IMR-90 (cell line): ENCODE results near the gene CFAP92. TPM values are rescaled to one million over a fixed set of nuclear protein-coding genes. Genes with fewer than 3 reads are reported as not detected.

Experiments
- ATAC-seq: fragments of 200-7000 bp; cut with Tn5 transposase; 2 replicates; pipeline ENCODE4 v1.9.1; 2020; ENCODE audit warnings: low read depth, mild to moderate bottlenecking, moderate library complexity
- BruUV-seq: library from RNA; stranded (reverse); fragments of 400-500 nt; replicated peaks from 2 replicates; lab custom pipeline; 2021; lab: Mats Ljungman, UMichigan
- CTCF ChIA-PET: fragments of 300-600 bp; formaldehyde crosslinking; extraction: SDS; loops from one replicate; lab custom pipeline; 2021; ENCODE audit warnings: antibody characterized with exemption; lab: Yijun Ruan, JAX
- POLR2A ChIA-PET: fragments of 300-600 bp; sonication (Branson Sonifier 250); formaldehyde crosslinking; loops from one replicate; lab custom pipeline; 2022; ENCODE audit warnings: antibody characterized with exemption; ENCODE audit not compliant: unreplicated experiment; lab: Charles Lee
- DNase-seq: peaks from one replicate; pipeline ENCODE4 v3.0.0; 2013
- H2AFZ ChIP-seq: replicated peaks from 2 replicates; pipeline ENCODE3; 2013; ENCODE audit warnings: low read length, mild to moderate bottlenecking; ENCODE audit not compliant: poor library complexity
- H2AK5ac ChIP-seq: 2 replicates; pipeline ENCODE4 v1.6.1; 2013; ENCODE audit warnings: low read depth, low read length, inconsistent platforms
- H2AK9ac ChIP-seq: replicated peaks from 2 replicates; pipeline ENCODE3; 2013; ENCODE audit warnings: mild to moderate bottlenecking, low read depth, low read length, moderate library complexity; ENCODE audit not compliant: poor library complexity
- H2BK120ac ChIP-seq: 2 replicates; pipeline ENCODE4 v1.6.1; 2013; ENCODE audit warnings: low read depth, low read length, inconsistent platforms
- H2BK15ac ChIP-seq: 3 replicates; pipeline ENCODE4 v1.6.1; 2013; ENCODE audit warnings: low read depth, low read length, inconsistent platforms
- H2BK20ac ChIP-seq: 2 replicates; pipeline ENCODE4 v1.6.1; 2013; ENCODE audit warnings: low read depth, mild to moderate bottlenecking, inconsistent platforms, low read length, moderate library complexity
- H2BK5ac ChIP-seq: 2 replicates; pipeline ENCODE4 v1.6.1; 2013; ENCODE audit warnings: mild to moderate bottlenecking, low read depth, low read length, inconsistent platforms; ENCODE audit not compliant: poor library complexity, severe bottlenecking
- H3K14ac ChIP-seq: replicated peaks from 2 replicates; pipeline ENCODE4 v1.6.1; 2013; ENCODE audit warnings: low read depth, low read length, inconsistent platforms
- H3K18ac ChIP-seq: 2 replicates; pipeline ENCODE4 v1.6.1; 2013; ENCODE audit warnings: low read depth, low read length, control low read depth
- H3K23ac ChIP-seq: 2 replicates; pipeline ENCODE4 v1.6.1; 2013; ENCODE audit warnings: low read depth, low read length, inconsistent platforms
- H3K27ac ChIP-seq: 2 replicates; pipeline ENCODE4 v1.5.1; 2013; ENCODE audit warnings: mild to moderate bottlenecking, control low read depth, low read length; ENCODE audit not compliant: insufficient read depth
- H3K27me3 ChIP-seq: 2 replicates; pipeline ENCODE4 v1.6.1; 2013; ENCODE audit warnings: low read length; ENCODE audit not compliant: control insufficient read depth, insufficient read depth
- H3K36me3 ChIP-seq: 2 replicates; pipeline ENCODE4 v1.6.1; 2013; ENCODE audit warnings: low read length, mixed read lengths; ENCODE audit not compliant: control insufficient read depth, insufficient read depth
- H3K4ac ChIP-seq: 2 replicates; pipeline ENCODE4 v1.6.1; 2013; ENCODE audit warnings: low read depth, low read length, inconsistent platforms
- H3K4me1 ChIP-seq: 2 replicates; pipeline ENCODE4 v1.6.1; 2013; ENCODE audit warnings: low read length, mixed read lengths; ENCODE audit not compliant: control insufficient read depth, insufficient read depth
- H3K4me2 ChIP-seq: 2 replicates; pipeline ENCODE4 v1.6.1; 2013; ENCODE audit warnings: low read depth, mild to moderate bottlenecking, control low read depth, low read length, moderate library complexity
- H3K4me3 ChIP-seq: 2 replicates; pipeline ENCODE4 v1.5.1; 2013; ENCODE audit warnings: low read depth, mild to moderate bottlenecking, control low read depth, low read length, moderate library complexity; ENCODE audit not compliant: insufficient read depth
- H3K56ac ChIP-seq: 2 replicates; pipeline ENCODE4 v1.6.1; 2013; ENCODE audit warnings: low read length, inconsistent platforms; ENCODE audit not compliant: insufficient read depth; ENCODE audit errors: extremely low read depth
- H3K79me1 ChIP-seq, 2 experiments: 2 replicates each; pipeline ENCODE4 v1.6.1; 2013; ENCODE audit warnings: low read length in 2 of 2, inconsistent platforms in 1 of 2, low read depth in 1 of 2
- H3K9ac ChIP-seq: 2 replicates; pipeline ENCODE4 v1.6.1; 2013; ENCODE audit warnings: low read depth, low read length, control low read depth
- H3K9me1 ChIP-seq: 2 replicates; pipeline ENCODE4 v1.6.1; 2013; ENCODE audit warnings: low read length, inconsistent platforms; ENCODE audit not compliant: insufficient read depth
- H3K9me3 ChIP-seq: 2 replicates; pipeline ENCODE4 v1.6.1; 2013; ENCODE audit warnings: low read length; ENCODE audit not compliant: control insufficient read depth, insufficient read depth
- H4K20me1 ChIP-seq: 2 replicates; pipeline ENCODE4 v1.6.1; 2013; ENCODE audit warnings: low read length, inconsistent platforms; ENCODE audit not compliant: insufficient read depth
- H4K5ac ChIP-seq: 2 replicates; pipeline ENCODE4 v1.6.1; 2013; ENCODE audit warnings: mild to moderate bottlenecking, low read depth, low read length, control low read depth
- H4K8ac ChIP-seq, 2 experiments: 2 replicates each; pipeline ENCODE4 v1.6.1; 2013; ENCODE audit warnings: low read depth in 2 of 2, low read length in 2 of 2, control low read depth in 1 of 2, inconsistent platforms in 1 of 2
- H4K91ac ChIP-seq: 2 replicates; pipeline ENCODE4 v1.6.1; 2013; ENCODE audit warnings: low read depth, low read length, inconsistent platforms; ENCODE audit not compliant: insufficient read depth
- BHLHE40 ChIP-seq: fragments of 150-350 bp; IDR thresholded peaks from 2 replicates; pipeline ENCODE4 v1.6.1; 2016; ENCODE audit warnings: mild to moderate bottlenecking, low read depth, low read length
- CEBPB ChIP-seq: IDR thresholded peaks from 2 replicates; pipeline ENCODE4 v1.6.1; 2012; ENCODE audit warnings: low read depth, low read length, improper control_type of control experiment
- CHD1 ChIP-seq: IDR thresholded peaks from 2 replicates; pipeline ENCODE4 v1.6.1; 2012; ENCODE audit warnings: low read depth, low read length, improper control_type of control experiment
- CTCF ChIP-seq: conservative IDR thresholded peaks from 2 replicates; pipeline ENCODE4 v1.5.1; 2012; ENCODE audit warnings: mild to moderate bottlenecking, low read depth, low read length, improper control_type of control experiment
- FOS ChIP-seq: fragments of 150-350 bp; IDR thresholded peaks from 2 replicates; pipeline ENCODE4 v1.6.1; 2016; ENCODE audit warnings: low read depth, low read length
- MAFK ChIP-seq: IDR thresholded peaks from 2 replicates; pipeline ENCODE4 v1.6.1; 2012; ENCODE audit warnings: low read depth, low read length, improper control_type of control experiment
- MAZ ChIP-seq: IDR thresholded peaks from 2 replicates; pipeline ENCODE4 v1.6.1; 2012; ENCODE audit warnings: low read depth, mild to moderate bottlenecking, low read length, improper control_type of control experiment, moderate library complexity, borderline replicate concordance
- MXI1 ChIP-seq: IDR thresholded peaks from 2 replicates; pipeline ENCODE4 v1.6.1; 2012; ENCODE audit warnings: low read depth, mild to moderate bottlenecking, low read length, moderate library complexity, borderline replicate concordance
- NFE2L2 ChIP-seq: fragments of 150-350 bp; IDR thresholded peaks from 2 replicates; pipeline ENCODE4 v1.6.1; 2016; ENCODE audit warnings: low read depth, mild to moderate bottlenecking, low read length
- POLR2A ChIP-seq: IDR thresholded peaks from 2 replicates; pipeline ENCODE4 v1.6.1; 2012; ENCODE audit warnings: mild to moderate bottlenecking, low read depth, low read length
- RAD21 ChIP-seq: IDR thresholded peaks from 2 replicates; pipeline ENCODE4 v1.6.1; 2012; ENCODE audit warnings: low read length, improper control_type of control experiment
- RCOR1 ChIP-seq: IDR thresholded peaks from 2 replicates; pipeline ENCODE4 v1.6.1; 2012; ENCODE audit warnings: mild to moderate bottlenecking, low read length, improper control_type of control experiment; ENCODE audit not compliant: insufficient replicate concordance
- RFX5 ChIP-seq: IDR thresholded peaks from 2 replicates; pipeline ENCODE4 v1.8.0; 2012; ENCODE audit warnings: low read depth, mild to moderate bottlenecking, low read length, moderate library complexity
- SMC3 ChIP-seq: fragments of 150-350 bp; IDR thresholded peaks from 2 replicates; pipeline ENCODE4 v1.6.1; 2016; ENCODE audit warnings: low read depth, mild to moderate bottlenecking, antibody characterized with exemption, low read length, moderate library complexity
- USF2 ChIP-seq: fragments of 150-350 bp; IDR thresholded peaks from 2 replicates; pipeline ENCODE4 v1.6.1; 2017; ENCODE audit warnings: mild to moderate bottlenecking, antibody characterized with exemption, low read length, low read depth
- WGBS, 2 experiments: methylation state at CpG; one replicate each; pipeline versions ENCODE4 v1.1.5 to v1.1.7; 2013; ENCODE audit warnings: missing lambda C conversion rate in 2 of 2; ENCODE audit not compliant: insufficient read length in 1 of 2; ENCODE audit errors: extremely low coverage in 2 of 2; 5-methylcytosine and 5-hydroxymethylcytosine counted together
- dilution Hi-C: fragments of 300-500 bp; cut with HindIII; formaldehyde crosslinking; loops from one replicate; pipeline ENCODE4 v1.14.3; 2018; ENCODE audit warnings: low sequenced_read_pairs; ENCODE audit not compliant: unreplicated experiment
- in situ Hi-C: fragments of 300-500 bp; cut with MboI; formaldehyde crosslinking; loops from 3 replicates; pipeline ENCODE4 v1.14.3; 2019; ENCODE audit warnings: low sequenced_read_pairs, inconsistent platforms, mixed read lengths
- intact Hi-C: fragments of 100-400 bp; cut with micrococcal nuclease; formaldehyde crosslinking; loops from 2 replicates; pipeline ENCODE4 v1.10.0; 2022
- polyA plus RNA-seq, 3 experiments: library from polyadenylated mRNA; depleted of rRNA; stranded (reverse); fragments of >200 nt; gene quantifications; 2 replicates each; pipeline ENCODE4 v1.2.3, GENCODE V29; 2012; ENCODE audit warnings: low replicate concordance in 1 of 3
- total RNA-seq: library from RNA; depleted of rRNA; stranded (reverse); fragments of >200 nt; gene quantifications from 2 replicates; pipeline ENCODE4 v1.2.3, GENCODE V29; 2012
- TF ChIP-seq, protein P1 (sequence below): fragments of 150-350 bp; IDR thresholded peaks from 2 replicates; pipeline ENCODE4 v1.6.1; 2016; ENCODE audit warnings: low read depth, mild to moderate bottlenecking, low read length, moderate library complexity, borderline replicate concordance

Gene CFAP92
- total and polyA plus RNA-seq, 2 of the 4 experiments (the other 2 are of a cell fraction) = not detected

DNA sequence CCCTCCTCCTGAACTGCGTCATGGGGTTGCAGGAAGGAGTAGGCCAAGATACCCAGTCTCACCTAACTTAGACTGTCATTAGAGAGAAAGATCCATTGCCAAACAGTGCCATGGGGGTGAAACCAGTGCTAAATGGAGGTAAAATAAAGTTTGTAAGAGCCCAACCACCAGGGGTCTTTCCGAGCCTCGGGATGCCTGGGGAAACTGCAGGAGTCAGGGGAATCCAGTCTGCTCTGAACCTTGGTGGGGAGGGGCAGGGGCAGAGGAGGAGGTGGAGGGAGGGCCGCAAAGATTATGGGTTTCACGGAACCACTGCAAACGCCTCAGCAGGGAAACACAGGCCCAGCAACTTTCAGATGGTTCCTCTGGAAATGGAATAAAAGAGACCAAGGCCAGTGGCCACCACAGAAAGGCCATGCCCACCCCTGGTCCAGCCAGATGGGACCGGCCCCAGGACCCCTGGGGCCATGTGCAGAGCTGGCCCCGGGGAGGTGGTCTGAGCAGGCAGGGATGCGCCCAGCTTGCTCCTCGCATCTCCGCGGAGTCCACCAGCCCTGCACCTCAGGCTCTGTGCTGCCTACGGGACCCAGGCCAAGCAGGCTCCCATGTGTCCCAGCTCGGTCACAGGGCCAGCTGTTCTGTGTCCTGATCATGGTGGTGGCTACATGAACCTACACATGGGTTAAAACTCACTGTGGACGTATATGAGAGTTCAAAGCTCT, 46.9 kb upstream of the CFAP92 start:
- TF ChIP-seq CHD1 (no peak), FOS (no peak), USF2 (no peak), MAFK (no peak), BHLHE40 (no peak), CTCF (no peak), SMC3 (no peak), RAD21 (no peak), POLR2A (no peak), MAZ (no peak), RFX5 (no peak), CEBPB (no peak), MXI1 (no peak), RCOR1 (no peak), NFE2L2 (no peak)
- TF ChIP-seq, protein P1, sequence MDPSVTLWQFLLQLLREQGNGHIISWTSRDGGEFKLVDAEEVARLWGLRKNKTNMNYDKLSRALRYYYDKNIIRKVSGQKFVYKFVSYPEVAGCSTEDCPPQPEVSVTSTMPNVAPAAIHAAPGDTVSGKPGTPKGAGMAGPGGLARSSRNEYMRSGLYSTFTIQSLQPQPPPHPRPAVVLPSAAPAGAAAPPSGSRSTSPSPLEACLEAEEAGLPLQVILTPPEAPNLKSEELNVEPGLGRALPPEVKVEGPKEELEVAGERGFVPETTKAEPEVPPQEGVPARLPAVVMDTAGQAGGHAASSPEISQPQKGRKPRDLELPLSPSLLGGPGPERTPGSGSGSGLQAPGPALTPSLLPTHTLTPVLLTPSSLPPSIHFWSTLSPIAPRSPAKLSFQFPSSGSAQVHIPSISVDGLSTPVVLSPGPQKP = no peak
- no peak overlapping the region for H2BK15ac ChIP-seq
- H3K18ac ChIP-seq = no peak overlapping the region
- H3K79me1 ChIP-seq = no peaks in the 10 kb centered on the region
- no peak overlapping the region for H3K27ac ChIP-seq
- H3K4ac ChIP-seq = no peak overlapping the region
- no peak overlapping the region for H3K9ac ChIP-seq
- dilution Hi-C loops (no loop called here), in situ Hi-C loops (no loop called here), intact Hi-C loops (no loop called here)
- no TSS peak for BruUV-seq
- no peak overlapping the region for H2AFZ ChIP-seq
- peaks cover 5% of the 10 kb centered on the region; the same call in 1 of the 2 replicates for H4K20me1 ChIP-seq
- no peaks in the 10 kb centered on the region for H3K36me3 ChIP-seq
- no peak overlapping the region for H3K56ac ChIP-seq
- H2BK20ac ChIP-seq = no peak overlapping the region
- ATAC-seq (no peak), DNase-seq (no peak)
- no peaks in the 10 kb centered on the region for H3K4me1 ChIP-seq
- H2BK120ac ChIP-seq = no peak overlapping the region
- H3K4me2 ChIP-seq = no peak overlapping the region
- no peak overlapping the region for H4K8ac ChIP-seq
- 56% methylated on average over 2 of the region's 15 CpGs; no CpG with 5 or more reads in 1 of the 2 experiments for WGBS, 2 experiments
- H3K9me3 ChIP-seq = peaks cover 6% of the 10 kb centered on the region
- ChIA-PET CTCF (interaction anchor here (0.6 to 1.5 kb wide), 2 partner anchors 13 to 70 kb away, joined by 3 to 4 read pairs; no protein-coding TSS in a partner anchor), POLR2A (no interaction called here)
- H2AK5ac ChIP-seq = no peak overlapping the region
- H3K27me3 ChIP-seq = peaks cover 40% of the 10 kb centered on the region
- no peak overlapping the region for H2BK5ac ChIP-seq
- no peak overlapping the region for H3K14ac ChIP-seq
- no peaks in the 10 kb centered on the region for H3K9me1 ChIP-seq
- H4K91ac ChIP-seq = no peak overlapping the region
- H3K23ac ChIP-seq = no peak overlapping the region
- H4K5ac ChIP-seq = no peak overlapping the region
- no peak overlapping the region for H3K4me3 ChIP-seq
- no peak overlapping the region for H2AK9ac ChIP-seq
